Measurements from ENCODE around the gene NPC1L1.

Gene NPC1L1

DNA sequence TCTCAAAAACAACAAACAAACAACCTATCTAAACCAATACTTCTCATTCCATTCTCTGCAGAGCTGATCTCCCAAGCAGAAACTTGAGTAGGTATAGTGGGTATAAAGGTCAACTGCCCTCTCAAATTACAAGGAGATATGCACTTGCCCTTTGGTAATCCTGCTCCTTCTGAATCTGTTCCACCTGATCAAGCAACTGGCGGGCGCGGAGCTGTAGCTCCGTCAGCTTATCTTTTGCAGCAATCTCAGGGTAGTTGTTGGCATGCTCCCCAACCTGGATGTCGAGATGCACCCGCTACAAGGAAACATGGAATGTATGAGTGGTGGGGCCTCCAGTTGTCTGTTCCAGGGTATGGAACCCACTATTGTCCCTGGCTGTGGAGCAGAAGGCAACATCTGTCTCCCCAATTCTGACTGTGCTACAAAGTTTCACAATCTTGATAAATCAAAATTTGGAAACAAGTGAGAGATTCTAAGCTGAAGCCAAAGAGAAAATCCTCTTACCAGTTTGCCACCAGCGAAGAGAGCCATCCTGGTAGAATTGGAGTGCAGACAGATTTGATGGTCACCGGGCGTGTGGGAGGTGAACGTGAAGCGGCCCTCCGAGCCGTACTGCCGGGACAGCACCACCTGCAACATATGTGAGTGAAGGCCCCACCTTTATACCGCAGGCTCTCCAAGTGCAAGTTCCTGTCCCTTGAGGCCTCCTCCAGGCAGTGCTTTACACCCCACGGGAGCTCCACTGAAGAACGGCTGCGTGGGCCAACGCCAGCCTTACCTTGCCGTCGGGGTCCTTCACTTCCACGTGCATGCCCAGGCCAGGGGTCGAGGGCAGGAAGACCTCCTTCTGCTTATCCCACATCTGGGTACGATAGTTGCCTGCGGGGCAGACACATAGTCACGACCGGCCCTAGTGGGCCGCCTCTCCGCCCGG, 40.1 kb upstream of the NPC1L1 start:
- H3K4me3 ChIP-seq (replicated peaks in 1 of 2; ENCODE audit: low read depth in 2 of 2, low read length in 2 of 2) = peak overlapping the region; percentile 87 to 91
- peak in 1 of 2 donors; percentile 29 for DNase-seq (ENCODE audit: low read depth in 2 of 2)
- TF ChIP-seq, protein P1, sequence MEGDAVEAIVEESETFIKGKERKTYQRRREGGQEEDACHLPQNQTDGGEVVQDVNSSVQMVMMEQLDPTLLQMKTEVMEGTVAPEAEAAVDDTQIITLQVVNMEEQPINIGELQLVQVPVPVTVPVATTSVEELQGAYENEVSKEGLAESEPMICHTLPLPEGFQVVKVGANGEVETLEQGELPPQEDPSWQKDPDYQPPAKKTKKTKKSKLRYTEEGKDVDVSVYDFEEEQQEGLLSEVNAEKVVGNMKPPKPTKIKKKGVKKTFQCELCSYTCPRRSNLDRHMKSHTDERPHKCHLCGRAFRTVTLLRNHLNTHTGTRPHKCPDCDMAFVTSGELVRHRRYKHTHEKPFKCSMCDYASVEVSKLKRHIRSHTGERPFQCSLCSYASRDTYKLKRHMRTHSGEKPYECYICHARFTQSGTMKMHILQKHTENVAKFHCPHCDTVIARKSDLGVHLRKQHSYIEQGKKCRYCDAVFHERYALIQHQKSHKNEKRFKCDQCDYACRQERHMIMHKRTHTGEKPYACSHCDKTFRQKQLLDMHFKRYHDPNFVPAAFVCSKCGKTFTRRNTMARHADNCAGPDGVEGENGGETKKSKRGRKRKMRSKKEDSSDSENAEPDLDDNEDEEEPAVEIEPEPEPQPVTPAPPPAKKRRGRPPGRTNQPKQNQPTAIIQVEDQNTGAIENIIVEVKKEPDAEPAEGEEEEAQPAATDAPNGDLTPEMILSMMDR (IDR thresholded peaks at IDR 0.05; ENCODE audit: low read depth, low read length) = no peak

DNA sequence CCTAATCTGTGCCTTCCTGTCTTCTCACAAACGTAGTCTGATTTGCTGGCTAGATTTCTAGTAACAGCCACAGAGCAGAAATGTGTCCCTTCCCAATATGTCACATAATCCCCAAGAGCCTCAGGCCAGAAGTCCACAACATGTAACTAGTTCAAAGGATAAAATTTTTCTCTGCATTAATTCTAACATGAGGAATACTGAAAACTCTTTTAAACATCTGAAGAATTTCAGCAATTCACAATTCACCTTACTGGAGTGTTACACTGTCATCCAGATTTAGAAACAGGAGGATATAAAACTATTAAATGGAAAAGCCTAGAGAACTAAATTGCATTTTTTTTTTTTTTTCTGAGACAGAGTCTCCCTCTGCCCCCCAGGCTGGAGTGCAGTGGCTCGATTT, 35.1 kb upstream of the NPC1L1 start:
- no peak overlapping the region for H3K4me3 ChIP-seq (replicated peaks in 1 of 2; ENCODE audit: low read depth in 2 of 2, low read length in 2 of 2)
- no peak for DNase-seq (ENCODE audit: low read depth in 2 of 2)
- TF ChIP-seq, protein P1 (IDR thresholded peaks at IDR 0.05; ENCODE audit: low read depth, low read length) = no peak

DNA sequence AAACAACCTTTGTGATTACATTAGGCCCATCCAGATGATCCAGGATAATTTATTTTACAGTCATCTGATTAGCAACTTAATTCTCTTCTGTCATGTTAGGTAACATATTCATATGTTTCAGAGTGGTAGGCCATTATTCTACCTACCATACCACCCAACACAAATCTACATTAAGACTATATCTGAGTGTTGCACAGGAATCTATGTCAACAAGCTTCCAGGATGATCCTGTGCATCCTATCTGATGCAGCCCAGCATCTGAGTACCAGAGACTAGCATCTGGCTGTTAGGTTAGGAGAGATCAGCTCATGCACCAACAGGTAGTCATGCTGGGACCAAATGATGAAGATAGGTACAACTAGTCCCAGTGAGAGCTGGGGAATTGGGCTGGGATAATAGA, 33.9 kb upstream of the NPC1L1 start:
- H3K4me3 ChIP-seq (replicated peaks in 1 of 2; ENCODE audit: low read depth in 2 of 2, low read length in 2 of 2) = no peak overlapping the region
- DNase-seq (ENCODE audit: low read depth in 2 of 2) = no peak
- TF ChIP-seq, protein P1 (IDR thresholded peaks at IDR 0.05; ENCODE audit: low read depth, low read length) = no peak

DNA sequence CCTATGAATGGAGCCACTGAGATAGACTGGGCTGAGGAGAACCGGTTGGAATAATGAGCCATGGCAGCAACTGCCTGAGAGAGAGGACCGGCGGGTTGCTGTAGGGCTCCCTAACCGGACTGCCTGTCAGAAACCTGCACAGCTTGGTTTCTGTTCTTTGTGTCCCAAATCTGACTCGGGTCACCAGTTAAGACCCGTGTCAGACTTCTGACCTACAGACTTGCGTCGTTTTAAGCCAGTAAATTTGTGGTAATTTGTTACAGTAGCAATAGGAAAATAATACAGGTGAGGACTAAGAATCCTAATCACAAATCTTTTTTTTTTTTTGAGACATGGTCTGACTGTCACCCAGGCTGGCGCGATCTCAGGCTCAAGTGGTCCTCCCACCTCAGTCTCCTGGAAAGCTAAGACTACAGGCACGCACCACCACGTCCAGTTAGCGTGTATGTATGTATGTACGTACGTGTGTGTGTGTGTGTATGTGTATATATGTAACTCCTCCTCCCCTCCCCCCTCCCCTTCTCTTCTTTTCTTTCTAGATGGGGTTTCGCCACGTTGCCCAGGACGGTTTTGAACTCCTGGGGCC, 33.2 kb upstream of the NPC1L1 start:
- peak overlapping the region; percentile 87 to 96 for H3K4me3 ChIP-seq (replicated peaks in 1 of 2; ENCODE audit: low read depth in 2 of 2, low read length in 2 of 2)

DNA sequence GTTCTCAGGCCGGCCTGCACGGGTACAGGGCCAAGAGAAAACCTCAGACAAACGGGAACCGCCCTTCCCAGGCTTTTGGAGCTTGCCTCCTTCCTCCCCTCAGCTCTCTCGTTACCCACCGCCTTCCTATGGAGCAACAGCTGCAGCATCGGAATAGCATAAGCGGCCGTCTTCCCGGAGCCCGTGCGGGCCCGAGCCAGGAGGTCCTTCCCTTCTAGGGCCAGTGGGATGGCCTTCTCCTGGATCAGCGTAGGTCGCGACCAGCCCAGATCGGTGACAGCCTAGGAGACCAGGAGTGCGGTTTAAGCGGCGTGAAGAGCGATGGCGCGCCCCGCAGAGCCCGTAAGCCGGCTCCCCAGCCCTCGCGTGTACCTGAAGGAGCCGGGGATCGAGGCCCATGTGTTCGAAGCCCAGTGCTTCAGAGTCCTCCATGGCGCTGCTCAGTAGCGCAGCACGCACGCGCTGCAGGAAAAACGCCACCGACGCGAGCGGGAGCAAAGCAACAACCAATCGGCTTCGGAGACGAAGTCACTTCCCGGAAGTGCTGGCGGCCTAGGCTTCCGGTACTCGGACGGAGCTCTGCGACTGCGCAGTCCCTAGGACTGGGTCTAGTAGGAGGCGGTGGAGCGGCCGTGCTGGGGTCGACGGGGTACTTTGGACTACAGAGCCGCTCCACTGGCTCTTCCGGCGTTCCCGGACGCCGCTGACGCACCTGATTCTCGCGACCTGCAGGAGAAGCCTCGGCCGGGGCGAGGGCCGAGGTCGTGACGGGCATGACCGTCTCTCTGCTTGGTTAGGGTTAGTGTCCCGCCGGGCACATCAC, 32.5 kb upstream of the NPC1L1 start, which contains the start of gene DDX56:
DDX56 (minus strand) TSS at position 445 of the 823 bp plus-strand sequence; CDS start at position 432, 13 bp downstream.
- DNase-seq (ENCODE audit: low read depth in 2 of 2) = peak; percentile 94 to 95
- TF ChIP-seq, protein P1 (IDR thresholded peaks at IDR 0.05; ENCODE audit: low read depth, low read length) = no peak
- peak within 1 kb of the TSS; percentile 87 to 96 for H3K4me3 ChIP-seq (replicated peaks in 1 of 2; ENCODE audit: low read depth in 2 of 2, low read length in 2 of 2)

More for the DNA sequence above, 33.2 kb upstream of the NPC1L1 start:
- TF ChIP-seq, protein P1 (IDR thresholded peaks at IDR 0.05; ENCODE audit: low read depth, low read length) = no peak
- no peak for DNase-seq (ENCODE audit: low read depth in 2 of 2)

DNA sequence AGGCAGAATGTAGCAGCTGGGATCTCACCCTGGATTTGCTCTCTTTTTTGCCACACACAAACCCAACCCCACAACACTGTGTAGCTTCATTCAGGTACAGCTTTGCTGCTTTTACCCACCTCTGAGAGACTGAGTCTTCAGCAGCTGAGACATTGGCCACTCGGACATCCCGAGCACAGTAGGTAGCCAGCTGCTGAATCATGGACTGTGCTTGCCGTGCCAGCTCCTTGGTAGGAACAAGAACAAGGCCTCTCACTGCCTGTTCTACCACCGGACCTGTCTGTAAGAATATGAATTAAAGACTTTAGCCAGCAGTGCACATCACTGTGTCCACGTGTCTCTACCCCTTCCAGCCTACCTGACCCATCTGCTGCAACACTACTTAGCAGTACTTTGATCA, 31.6 kb upstream of the NPC1L1 start:
- H3K4me3 ChIP-seq (replicated peaks in 1 of 2; ENCODE audit: low read depth in 2 of 2, low read length in 2 of 2) = peak overlapping the region; percentile 87 to 96
- TF ChIP-seq, protein P1 (IDR thresholded peaks at IDR 0.05; ENCODE audit: low read depth, low read length) = no peak
- DNase-seq (ENCODE audit: low read depth in 2 of 2) = peak in 1 of 2 donors; percentile 17

All from cardiac fibroblast (primary cell).